HFF-Myc (cell line): ENCODE results near the gene GOLGA6L2.
"Not testable (repeated sequence)": the region's sequence is repeated elsewhere in the genome, so short reads cannot be mapped to it uniquely, and the experiment has no call there.

ENCODE experiments used
- DNase-seq: peaks from one replicate; pipeline ENCODE4 v3.0.0-alpha.2; 2011; ENCODE audit warnings: low read depth; ENCODE audit errors: extremely low read depth
- H3K4me3 ChIP-seq: replicated peaks from 2 replicates; pipeline ENCODE4 v1.5.1; 2011; ENCODE audit warnings: low read depth, mild to moderate bottlenecking, control low read depth, low read length
- CTCF ChIP-seq: IDR thresholded peaks from 2 replicates; pipeline ENCODE4 v1.5.1; 2012; ENCODE audit warnings: mild to moderate bottlenecking, low read depth, low read length, control low read depth; ENCODE audit errors: missing control alignments

The GOLGA6L2 gene

GRCh38 chr15:23415321-23415865, 31.6 kb downstream of the GOLGA6L2 start:
- DNase-seq, result no peak
- no peak overlapping the region for H3K4me3 ChIP-seq
- TF ChIP-seq CTCF, result no peak

DNA sequence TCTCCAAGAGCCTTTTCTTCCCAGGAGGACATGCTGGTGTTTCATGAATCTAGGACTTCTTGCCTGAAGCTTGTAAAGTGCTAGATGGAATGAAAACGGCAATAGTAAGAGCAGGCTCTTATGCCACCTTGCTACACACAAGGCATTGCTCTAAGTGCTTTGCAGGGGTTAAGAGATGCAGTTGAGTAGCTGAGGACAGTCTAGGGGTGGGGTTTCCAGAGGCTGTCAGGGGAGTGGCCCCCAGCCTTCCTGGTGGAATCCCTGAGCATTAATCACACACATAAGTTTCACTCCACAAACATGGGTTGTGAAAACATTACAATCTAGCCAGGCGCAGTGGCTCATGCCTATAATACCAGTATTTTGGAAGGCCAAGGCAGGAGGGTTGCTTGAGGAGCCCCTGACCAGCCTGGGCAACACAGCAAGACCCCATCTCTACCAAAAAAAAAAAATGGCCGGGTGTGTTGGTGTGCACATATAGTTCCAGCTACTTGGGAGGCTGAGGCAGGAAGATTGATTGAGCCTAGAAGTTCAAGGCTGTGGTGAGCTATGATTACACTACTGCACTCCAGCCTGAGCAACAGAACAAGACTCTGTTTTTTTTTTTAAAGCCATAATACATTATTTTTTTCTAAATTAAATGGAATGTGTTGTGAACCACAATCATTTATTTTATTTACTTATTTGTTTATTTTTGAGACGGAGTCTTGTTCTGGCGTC, 34.0 kb downstream of the GOLGA6L2 start:
- DNase-seq, H3K4me3 ChIP-seq: not testable (repeated sequence)

- no peak for TF ChIP-seq CTCF
- H3K4me3 ChIP-seq, result no peak overlapping the region
- DNase-seq, result no peak
Measured at GRCh38 chr15:23411841-23412240, 35.2 kb downstream of the GOLGA6L2 start.

DNA sequence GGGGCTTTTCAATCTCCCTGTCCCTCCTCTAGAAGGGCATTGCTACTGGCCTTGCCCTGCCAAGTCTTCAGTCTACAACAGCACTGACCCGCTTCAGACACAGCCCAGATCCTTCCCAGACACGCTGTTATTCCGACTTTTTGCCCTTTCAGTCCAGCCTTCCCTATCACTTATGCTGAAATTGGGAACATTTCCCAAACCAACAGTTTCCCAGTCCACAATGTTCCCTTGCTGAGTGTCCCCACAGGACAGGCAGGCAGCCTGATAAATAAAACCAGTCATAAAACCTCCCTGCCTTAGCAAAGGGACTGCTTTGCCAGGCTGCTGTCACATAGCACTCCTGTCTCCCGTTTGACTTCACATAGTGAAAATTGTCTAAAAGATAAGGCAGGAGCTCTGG, 43.5 kb downstream of the GOLGA6L2 start:
- no peak for TF ChIP-seq CTCF
- no peak overlapping the region for H3K4me3 ChIP-seq
- DNase-seq, result no peak

DNA sequence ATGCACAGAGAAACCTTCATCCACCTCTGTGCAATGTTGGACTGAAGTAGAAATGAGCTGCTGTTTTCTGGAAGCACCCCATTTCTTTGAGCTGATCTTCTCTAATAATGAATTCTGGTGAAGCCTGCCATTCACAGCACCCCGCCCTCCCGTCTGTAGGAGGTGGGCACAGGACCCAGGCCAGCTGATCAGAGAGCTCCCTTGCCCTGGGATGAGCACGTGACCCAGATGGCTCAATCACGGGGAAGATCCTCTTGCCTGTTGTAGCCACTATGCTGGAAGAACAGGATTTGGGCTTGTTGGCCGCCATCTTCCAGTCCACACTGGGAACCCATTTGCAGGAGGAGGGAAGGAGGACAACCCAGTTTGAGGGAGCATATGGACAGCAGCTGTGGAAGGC, 44.5 kb downstream of the GOLGA6L2 start:
- no peak for TF ChIP-seq CTCF
- no peak for DNase-seq
- no peak overlapping the region for H3K4me3 ChIP-seq

DNA sequence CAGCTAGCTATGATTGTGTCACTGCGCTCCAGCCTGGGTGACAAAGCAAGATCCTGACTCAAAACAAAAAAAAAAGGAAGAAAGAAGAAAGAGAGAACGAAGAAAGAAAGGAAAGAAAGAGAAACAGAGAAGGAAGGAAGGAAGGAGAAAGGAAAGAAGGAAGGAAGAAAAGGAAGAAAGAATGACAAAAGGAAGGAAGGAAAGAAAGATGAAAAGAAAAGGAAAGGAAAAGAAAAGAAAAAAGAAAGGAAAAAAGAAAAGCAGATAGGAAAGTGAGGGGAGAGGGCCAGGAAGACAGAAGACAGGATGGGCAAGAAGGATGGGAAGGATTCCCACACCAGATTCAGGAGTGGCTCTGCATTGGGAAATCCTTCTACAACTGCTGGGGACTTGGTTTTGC, 44.9 kb downstream of the GOLGA6L2 start:
- no peak for TF ChIP-seq CTCF
- H3K4me3 ChIP-seq, result no peak overlapping the region
- no peak for DNase-seq

DNA sequence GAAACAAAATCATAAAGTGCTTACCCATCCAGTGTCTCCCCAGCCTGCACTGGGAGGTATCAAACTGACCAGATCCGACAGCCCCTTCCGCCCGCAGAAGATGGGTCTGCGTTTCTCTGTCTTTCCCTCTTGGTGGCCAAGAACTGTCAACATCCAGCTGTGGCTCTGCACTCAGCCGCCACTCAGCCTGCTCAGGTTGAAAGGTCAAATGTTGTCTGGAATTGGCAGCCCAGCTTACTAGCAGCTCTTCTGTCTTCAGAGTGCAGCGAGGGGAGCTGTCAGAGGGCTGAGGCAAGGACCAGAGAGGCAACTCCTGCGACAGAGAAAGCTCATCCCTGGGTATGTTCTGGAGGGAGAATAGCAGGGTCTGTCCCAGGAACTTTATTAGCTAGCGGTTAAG, 45.4 kb downstream of the GOLGA6L2 start:
- no peak for DNase-seq
- H3K4me3 ChIP-seq, result no peak overlapping the region
- no peak for TF ChIP-seq CTCF

DNA sequence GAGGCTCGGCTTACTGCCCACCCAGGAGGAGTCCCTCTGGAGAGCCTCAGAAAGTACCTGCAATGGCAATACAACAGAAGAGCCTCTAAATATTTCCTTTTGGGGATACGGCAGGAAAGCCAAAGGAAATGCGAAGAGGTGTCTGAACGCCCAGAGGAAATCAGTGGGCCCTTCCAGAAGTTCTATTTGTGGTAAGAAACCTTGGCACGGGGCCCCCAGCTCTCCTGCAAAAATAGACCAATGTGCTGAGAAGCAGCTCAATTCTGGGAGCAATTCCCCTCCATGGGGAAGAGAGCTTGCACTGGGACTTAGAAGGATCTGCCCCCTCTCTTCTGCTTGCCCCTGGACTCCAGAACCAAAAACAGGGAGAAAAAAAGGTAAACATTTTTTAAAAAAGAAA, 47.8 kb downstream of the GOLGA6L2 start:
- not testable (repeated sequence) for H3K4me3 ChIP-seq, DNase-seq

- not testable (repeated sequence) for DNase-seq, H3K4me3 ChIP-seq
Measured at GRCh38 chr15:23398357-23398756, 48.7 kb downstream of the GOLGA6L2 start.
